GM21423 (cell line): ENCODE results near the gene RPRD2.

Experiments
- ATAC-seq: cut with Tn5 transposase; IDR thresholded peaks from one replicate; pipeline ENCODE4 v1.9.1; 2021; ENCODE audit warnings: mild to moderate bottlenecking, moderate library complexity; ENCODE audit not compliant: unreplicated experiment

Gene RPRD2

GRCh38 chr1:150466964-150467363, 103.0 kb downstream of the RPRD2 start:
- ATAC-seq = no peak

- no peak for ATAC-seq
Measured at GRCh38 chr1:150469291-150469690, 105.3 kb downstream of the RPRD2 start.

- ATAC-seq = no peak
Measured at GRCh38 chr1:150472601-150473200, 108.8 kb downstream of the RPRD2 start.

- ATAC-seq = no peak
Measured at GRCh38 chr1:150473659-150474058, 109.7 kb downstream of the RPRD2 start.

GRCh38 chr1:150474869-150475268, 110.9 kb downstream of the RPRD2 start:
- no peak for ATAC-seq

- no peak for ATAC-seq
Measured at GRCh38 chr1:150476754-150477153, 112.8 kb downstream of the RPRD2 start.

GRCh38 chr1:150477320-150477719, 113.4 kb downstream of the RPRD2 start:
- no peak for ATAC-seq

GRCh38 chr1:150477733-150478132, 113.8 kb downstream of the RPRD2 start:
- no peak for ATAC-seq

- ATAC-seq = no peak
Measured at GRCh38 chr1:150479370-150479769, 115.4 kb downstream of the RPRD2 start.

GRCh38 chr1:150479927-150480352, 116.0 kb downstream of the RPRD2 start:
- no peak for ATAC-seq

GRCh38 chr1:150484431-150484830, 120.5 kb downstream of the RPRD2 start:
- ATAC-seq = no peak

GRCh38 chr1:150484861-150485260, 120.9 kb downstream of the RPRD2 start:
- no peak for ATAC-seq

GRCh38 chr1:150486966-150487762, 123.2 kb downstream of the RPRD2 start, which contains the start of gene TARS2:
Gene TARS2 (plus strand): TSS chr1:150487419. CDS start chr1:150487451, 32 bp downstream.
- ATAC-seq = peak; percentile 99

- no peak for ATAC-seq
Measured at GRCh38 chr1:150487763-150488115, 123.8 kb downstream of the RPRD2 start.

- ATAC-seq = no peak
Measured at GRCh38 chr1:150493175-150493574, 129.2 kb downstream of the RPRD2 start.

- no peak for ATAC-seq
Measured at GRCh38 chr1:150498342-150498741, 134.4 kb downstream of the RPRD2 start.

- no peak for ATAC-seq
Measured at GRCh38 chr1:150505431-150505830, 141.5 kb downstream of the RPRD2 start.

- ATAC-seq = no peak
Measured at GRCh38 chr1:150507912-150508864, 144.2 kb downstream of the RPRD2 start, which contains the start of gene ECM1. Gene ECM1 (plus strand): TSS chr1:150508109. CDS start chr1:150508210, 101 bp downstream.

- no peak for ATAC-seq
Measured at GRCh38 chr1:150508982-150509381, 145.0 kb downstream of the RPRD2 start.

- no peak for ATAC-seq
Measured at GRCh38 chr1:150511551-150511950, 147.6 kb downstream of the RPRD2 start.

- no peak for ATAC-seq
Measured at GRCh38 chr1:150511985-150512660, 148.2 kb downstream of the RPRD2 start.
